ENCODE measurements around the gene AKR7A2. TPM values are rescaled to one million over a fixed set of nuclear protein-coding genes. Genes with fewer than 3 reads are reported as not detected.
"Not testable (repeated sequence)": the region's sequence is repeated elsewhere in the genome, so short reads cannot be mapped to it uniquely, and the experiment has no call there.

The AKR7A2 gene
- total and polyA plus RNA-seq, 8 donors: 11.7 to 33.8 (median 27.8) TPM

DNA sequence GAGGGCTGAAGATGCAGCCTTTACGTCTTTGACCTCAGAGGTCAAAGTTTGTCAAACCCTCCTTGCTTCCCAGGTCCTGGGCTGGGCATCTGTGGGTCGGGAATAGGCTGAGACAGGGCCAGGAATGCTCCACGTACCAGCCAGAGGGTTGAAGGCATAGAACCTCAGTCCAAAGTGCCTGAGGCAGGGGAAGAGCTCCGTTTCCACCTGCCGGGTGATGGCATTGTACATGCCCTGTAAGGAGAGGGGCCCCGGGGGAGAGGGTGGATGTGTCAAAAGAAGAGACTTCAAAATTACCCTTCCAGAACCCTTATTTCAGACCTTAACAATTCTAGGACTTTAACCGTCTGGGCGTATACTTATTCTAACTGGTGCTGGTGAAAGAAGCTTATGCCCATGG, 27.1 kb downstream of the AKR7A2 start:
- Histone ChIP-seq H3K4me3 (peak overlapping the region in 2 of 4 donors; percentile 1 to 9), H3K27ac (peak overlapping the region in 2 of 4 donors; percentile 72 to 78), H3K4me1 (peaks cover 0 to 8% (median 6%) of the 10 kb centered on the region in 3 donors), H3K9me3 (no peaks in the 10 kb centered on the region), H3K27me3 (no peaks in the 10 kb centered on the region), H3K36me3 (peaks cover 0 to 17% (median 0%) of the 10 kb centered on the region in 3 donors)
- DNase-seq: no peak
- intact Hi-C loops (cut with DNase I): no loop called here
- TF ChIP-seq, protein P1, sequence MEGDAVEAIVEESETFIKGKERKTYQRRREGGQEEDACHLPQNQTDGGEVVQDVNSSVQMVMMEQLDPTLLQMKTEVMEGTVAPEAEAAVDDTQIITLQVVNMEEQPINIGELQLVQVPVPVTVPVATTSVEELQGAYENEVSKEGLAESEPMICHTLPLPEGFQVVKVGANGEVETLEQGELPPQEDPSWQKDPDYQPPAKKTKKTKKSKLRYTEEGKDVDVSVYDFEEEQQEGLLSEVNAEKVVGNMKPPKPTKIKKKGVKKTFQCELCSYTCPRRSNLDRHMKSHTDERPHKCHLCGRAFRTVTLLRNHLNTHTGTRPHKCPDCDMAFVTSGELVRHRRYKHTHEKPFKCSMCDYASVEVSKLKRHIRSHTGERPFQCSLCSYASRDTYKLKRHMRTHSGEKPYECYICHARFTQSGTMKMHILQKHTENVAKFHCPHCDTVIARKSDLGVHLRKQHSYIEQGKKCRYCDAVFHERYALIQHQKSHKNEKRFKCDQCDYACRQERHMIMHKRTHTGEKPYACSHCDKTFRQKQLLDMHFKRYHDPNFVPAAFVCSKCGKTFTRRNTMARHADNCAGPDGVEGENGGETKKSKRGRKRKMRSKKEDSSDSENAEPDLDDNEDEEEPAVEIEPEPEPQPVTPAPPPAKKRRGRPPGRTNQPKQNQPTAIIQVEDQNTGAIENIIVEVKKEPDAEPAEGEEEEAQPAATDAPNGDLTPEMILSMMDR (IDR thresholded peaks at IDR 0.05): no peak
- 79 to 86% methylated on average over 8 of the region's 8 CpGs for WGBS, 2 donors
- no peak for ATAC-seq
- FAIRE-seq: no peak

DNA sequence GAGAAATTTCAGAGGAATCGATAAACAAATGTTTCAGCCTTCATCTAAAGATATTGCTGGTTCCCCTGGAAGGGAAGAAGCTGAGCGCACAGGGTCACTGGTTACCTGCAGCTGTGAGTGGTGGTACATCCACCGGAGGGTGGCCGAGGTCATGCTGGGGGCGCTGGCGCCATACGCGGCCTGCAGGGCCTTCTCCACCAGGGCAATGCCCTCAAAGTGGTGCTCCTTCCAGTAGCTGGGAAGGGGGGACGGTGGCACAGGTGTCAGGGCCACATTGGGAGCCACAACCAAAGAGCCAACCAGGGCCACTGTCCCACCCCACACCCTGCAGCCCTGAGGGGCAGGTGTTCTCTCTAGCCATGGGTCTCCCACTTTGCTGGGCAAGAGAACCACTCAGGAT, 28.1 kb downstream of the AKR7A2 start:
- TF ChIP-seq, protein P1 (IDR thresholded peaks at IDR 0.05): no peak
- H3K27ac ChIP-seq: peak overlapping the region in 2 of 4 donors; percentile 72 to 78
- no peak for FAIRE-seq

DNA sequence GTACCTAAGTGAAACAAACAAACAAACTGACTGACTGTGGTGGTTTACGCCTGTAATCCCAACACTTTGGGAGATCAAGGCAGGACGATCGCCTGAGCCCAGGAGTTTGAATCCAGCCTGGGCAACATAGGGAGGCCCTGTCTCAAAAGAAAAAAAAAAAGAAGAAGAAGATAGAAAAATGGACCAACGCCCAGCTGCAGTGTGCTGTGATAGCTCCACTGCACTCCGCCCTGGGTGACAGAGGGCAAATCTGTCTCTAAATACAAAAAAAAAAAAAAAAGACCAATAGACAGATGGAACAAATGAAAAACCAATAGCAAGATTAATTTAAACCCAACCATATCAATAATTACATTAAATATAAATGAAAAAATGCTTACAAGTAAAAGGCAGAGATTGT, 37.3 kb downstream of the AKR7A2 start:
- TF ChIP-seq, protein P1 (IDR thresholded peaks at IDR 0.05): no peak
- DNase-seq: no peak
- 97 to 98% methylated on average over 5 of the region's 5 CpGs for WGBS, 2 donors
- H3K27me3 ChIP-seq: no peaks in the 10 kb centered on the region
- no peak for ATAC-seq
- no peak for FAIRE-seq
- no peak overlapping the region for H3K27ac ChIP-seq
- H3K9me3 ChIP-seq: no peaks in the 10 kb centered on the region
- H3K4me1 ChIP-seq: peaks cover 0 to 7% (median 4%) of the 10 kb centered on the region in 3 donors
- no peak overlapping the region for H3K4me3 ChIP-seq
- intact Hi-C loops (cut with DNase I): no loop called here
- H3K36me3 ChIP-seq: no peaks in the 10 kb centered on the region

More for the DNA sequence above, 28.1 kb downstream of the AKR7A2 start:
- H3K4me1 ChIP-seq: peaks cover 0 to 8% (median 6%) of the 10 kb centered on the region in 3 donors
- 95 to 99% methylated on average over 9 of the region's 9 CpGs for whole genome bisulfite sequencing, 2 donors
- intact Hi-C loops (cut with DNase I): no loop called here
- H3K36me3 ChIP-seq: peaks cover 0 to 17% (median 0%) of the 10 kb centered on the region in 3 donors
- ATAC-seq: no peak
- no peaks in the 10 kb centered on the region for H3K9me3 ChIP-seq
- H3K4me3 ChIP-seq: no peak overlapping the region
- no peaks in the 10 kb centered on the region for H3K27me3 ChIP-seq
- DNase-seq: peak in 1 of 6 donors; percentile 42

DNA sequence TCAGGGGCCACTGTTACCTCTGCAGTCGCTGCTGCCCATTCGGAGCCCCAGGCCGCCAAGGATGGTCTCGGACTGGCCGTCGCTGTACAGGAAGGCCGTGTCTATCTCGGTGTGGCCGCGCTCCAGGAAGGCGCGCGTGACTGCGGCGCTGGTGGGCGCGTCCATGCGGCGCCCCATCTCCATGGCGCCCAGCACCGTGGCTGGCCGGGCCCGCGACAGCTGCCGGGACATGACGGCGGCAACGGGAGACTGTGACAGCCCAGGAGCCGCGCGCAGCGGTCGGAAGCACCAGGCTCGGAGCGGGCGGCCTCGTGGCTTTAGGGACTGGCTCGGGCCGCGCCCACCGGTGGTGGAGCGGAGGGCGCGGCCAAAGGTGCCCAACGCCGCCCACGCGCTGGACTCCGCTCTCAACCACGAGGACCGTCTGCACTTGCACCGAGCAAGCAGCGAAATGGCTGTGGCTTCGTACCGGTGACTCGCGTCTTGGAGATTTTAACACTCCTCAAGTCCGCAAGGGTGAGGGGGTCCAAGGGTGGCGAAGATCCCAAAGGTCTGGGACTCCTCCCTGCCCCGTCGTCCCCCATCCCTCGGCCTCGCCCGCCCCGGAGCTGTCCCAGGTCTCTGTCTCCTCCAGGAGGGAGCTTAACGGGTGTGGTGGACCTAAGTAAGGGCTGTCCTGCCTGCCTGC, 38.0 kb downstream of the AKR7A2 start:
- H3K27me3 ChIP-seq; intact Hi-C loops (cut with DNase I); H3K4me3 ChIP-seq; H3K4me1 ChIP-seq; FAIRE-seq; H3K36me3 ChIP-seq; H3K27ac ChIP-seq; H3K9me3 ChIP-seq; DNase-seq: not testable (repeated sequence)
- ATAC-seq: peak; percentile 21 to 43 (median 28)
- WGBS, 2 donors: 54 to 64% methylated on average over 48 to 59 of the region's 66 CpGs

- peak in 1 of 6 donors; percentile 41 for DNase-seq
- no peak overlapping the region for H3K27ac ChIP-seq
These were observed 38.7 kb downstream of the AKR7A2 start for GRCh38 chr1:19273106-19273843.

More at GRCh38 chr1:19273106-19273843, 38.7 kb downstream of the AKR7A2 start:
- H3K4me1 ChIP-seq: peaks cover 0 to 10% (median 7%) of the 10 kb centered on the region in 3 donors
- no peaks in the 10 kb centered on the region for H3K27me3 ChIP-seq
- WGBS, 2 donors: 69 to 70% methylated on average over 22 of the region's 22 CpGs
- intact Hi-C loops (cut with DNase I): no loop called here
- no peaks in the 10 kb centered on the region for H3K9me3 ChIP-seq
- ATAC-seq (peak in 3 of 4 donors; percentile 34 to 53 (median 41)), FAIRE-seq (no peak)
- H3K36me3 ChIP-seq: no peaks in the 10 kb centered on the region
- no peak overlapping the region for H3K4me3 ChIP-seq
- TF ChIP-seq, protein P1 (IDR thresholded peaks at IDR 0.05): no peak

Measured in pancreas (tissue), 10 donors.